Activated naive CD4-positive, alpha-beta T cell treated with anti-CD3 and anti-CD28 coated beads for 36 hours (primary cell): ENCODE measurements around the gene MACROD2. TPM values are rescaled to one million over a fixed set of nuclear protein-coding genes. Genes with fewer than 3 reads are reported as not detected.
"Not testable (repeated sequence)": the region's sequence is repeated elsewhere in the genome, so short reads cannot be mapped to it uniquely, and the experiment has no call there.

Experiments used
- CTCF ChIA-PET: fragments of 350-600 bp; sonication (Branson Sonifier 250); formaldehyde crosslinking; loops from one replicate; lab custom pipeline; 2021; ENCODE audit warnings: antibody characterized with exemption; lab: Charles Lee
- DNase-seq: peaks from one replicate; pipeline ENCODE4 v3.0.0-alpha.2; 2020
- H3K27ac Mint-ChIP-seq: one replicate; pipeline ENCODE4 v1.8.0; 2021; ENCODE audit warnings: mild to moderate bottlenecking, mixed read lengths
- H3K27me3 Mint-ChIP-seq: one replicate; pipeline ENCODE4 v1.8.0; 2021; ENCODE audit warnings: low read depth, mixed read lengths
- H3K36me3 Mint-ChIP-seq: one replicate; pipeline ENCODE4 v1.8.0; 2021; ENCODE audit warnings: low read depth, mixed read lengths
- H3K4me1 Mint-ChIP-seq: one replicate; pipeline ENCODE4 v1.8.0; 2021; ENCODE audit warnings: low read depth, mixed read lengths
- H3K4me3 Mint-ChIP-seq: one replicate; pipeline ENCODE4 v1.8.0; 2021; ENCODE audit warnings: mild to moderate bottlenecking, moderate library complexity, mixed read lengths
- H3K9me3 Mint-ChIP-seq: one replicate; pipeline ENCODE4 v1.8.0; 2021; ENCODE audit warnings: mixed read lengths
- intact Hi-C: fragments of 100-400 bp; cut with micrococcal nuclease; formaldehyde crosslinking; loops from one replicate; pipeline ENCODE4 v1.15.1; 2023
- total RNA-seq, 2 experiments: library from RNA; stranded (reverse); gene quantifications; one replicate each; pipeline ENCODE4 v1.2.3, GENCODE V29; 2021

MACROD2 gene
- not detected for total RNA-seq

DNA sequence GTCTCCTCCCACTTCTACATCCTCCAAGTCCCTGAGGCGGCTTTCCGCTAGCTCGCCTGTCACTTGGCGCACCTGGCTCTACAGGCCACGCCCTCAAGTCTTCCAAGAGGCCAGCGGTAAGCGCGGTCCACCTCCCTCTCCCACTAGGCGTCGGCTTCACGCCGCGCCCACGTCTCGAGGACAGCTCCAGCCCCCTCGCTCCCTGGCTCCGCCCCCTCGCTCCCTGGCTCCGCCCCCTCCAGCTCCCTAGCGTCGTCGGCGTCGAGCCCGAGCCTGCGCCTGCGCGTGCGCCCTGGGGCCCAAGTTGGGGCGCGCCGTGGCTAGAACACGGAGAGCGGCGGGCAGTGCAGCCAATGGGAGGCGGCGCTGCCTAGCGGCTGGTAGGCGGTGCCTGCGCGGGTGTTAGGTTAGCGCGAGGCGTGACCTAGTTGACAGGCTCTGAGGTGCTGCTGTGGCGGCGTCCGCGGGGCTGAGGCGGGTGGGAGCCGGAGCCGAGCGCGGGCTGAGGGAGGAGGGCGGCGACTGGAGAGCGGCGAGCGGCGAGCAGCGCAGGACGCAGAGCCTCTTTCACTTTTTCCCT lies at the start of gene MACROD2:
Gene MACROD2 (plus strand): TSS at position 431 of the 580 bp plus-strand sequence.
- DNase-seq = peak; percentile 14
- Mint-ChIP-seq H3K27ac (no peak within 1 kb of the TSS), H3K4me3 (peak within 1 kb of the TSS; percentile 25), H3K27me3 (peaks cover 25% of the 10 kb centered on the region), H3K9me3 (no peaks in the 10 kb centered on the region), H3K36me3 (peaks cover 2% of the 10 kb centered on the region), H3K4me1 (peaks cover 6% of the 10 kb centered on the region)
- CTCF ChIA-PET = no interaction called here
- intact Hi-C loops = no loop called here

DNA sequence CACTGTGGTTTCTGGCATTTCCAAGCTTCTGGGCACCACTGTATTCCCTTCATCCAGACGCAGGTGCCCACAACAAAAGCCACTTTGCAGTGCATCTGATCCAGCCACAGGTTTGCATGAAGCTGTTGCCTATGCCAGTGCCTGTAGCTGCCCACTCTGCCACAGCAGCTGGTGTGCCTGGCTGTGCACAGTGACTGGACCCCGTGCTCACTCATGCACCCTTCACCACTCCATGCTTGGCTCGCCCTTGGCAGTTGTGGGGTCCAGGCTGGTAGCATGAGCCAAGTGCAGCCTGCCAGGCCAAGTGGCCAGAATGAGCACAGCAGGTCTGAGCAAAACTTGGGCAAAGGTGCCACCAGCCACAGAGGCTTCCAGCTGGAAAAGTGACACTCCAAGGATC lies 47.6 kb upstream of the MACROD2 start:
- intact Hi-C loops = no loop called here
- Mint-ChIP-seq H3K4me1 (no peaks in the 10 kb centered on the region), H3K27me3 (no peaks in the 10 kb centered on the region), H3K4me3 (no peak overlapping the region), H3K27ac (no peak overlapping the region), H3K9me3 (peaks cover 6% of the 10 kb centered on the region), H3K36me3 (no peaks in the 10 kb centered on the region)
- CTCF ChIA-PET = no interaction called here
- no peak for DNase-seq

DNA sequence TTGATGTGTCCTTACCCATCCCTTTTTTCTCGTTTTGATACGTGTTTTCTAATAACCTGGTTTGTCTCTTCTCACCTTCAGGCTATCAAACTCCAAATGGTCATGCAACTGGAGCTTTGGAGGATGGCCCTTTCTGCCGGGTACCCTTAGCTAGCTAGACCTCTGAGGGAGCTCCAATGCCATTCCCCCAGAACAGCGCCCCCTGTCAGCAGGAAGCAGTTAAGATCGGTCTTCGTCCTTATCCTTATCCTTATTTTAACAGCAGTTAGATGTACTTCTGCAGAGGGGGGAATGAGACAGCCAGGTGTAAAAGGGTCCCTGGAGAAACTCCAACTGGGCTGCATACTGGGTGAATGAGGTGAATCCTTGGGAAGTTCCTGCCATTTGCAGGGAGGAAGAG lies 42.1 kb upstream of the MACROD2 start:
- H3K9me3 Mint-ChIP-seq = peaks cover 6% of the 10 kb centered on the region
- intact Hi-C loops = no loop called here
- H3K27ac Mint-ChIP-seq = no peak overlapping the region
- no peaks in the 10 kb centered on the region for H3K27me3 Mint-ChIP-seq
- no peaks in the 10 kb centered on the region for H3K4me1 Mint-ChIP-seq
- no peak for DNase-seq
- H3K36me3 Mint-ChIP-seq = no peaks in the 10 kb centered on the region
- CTCF ChIA-PET = no interaction called here
- no peak overlapping the region for H3K4me3 Mint-ChIP-seq

DNA sequence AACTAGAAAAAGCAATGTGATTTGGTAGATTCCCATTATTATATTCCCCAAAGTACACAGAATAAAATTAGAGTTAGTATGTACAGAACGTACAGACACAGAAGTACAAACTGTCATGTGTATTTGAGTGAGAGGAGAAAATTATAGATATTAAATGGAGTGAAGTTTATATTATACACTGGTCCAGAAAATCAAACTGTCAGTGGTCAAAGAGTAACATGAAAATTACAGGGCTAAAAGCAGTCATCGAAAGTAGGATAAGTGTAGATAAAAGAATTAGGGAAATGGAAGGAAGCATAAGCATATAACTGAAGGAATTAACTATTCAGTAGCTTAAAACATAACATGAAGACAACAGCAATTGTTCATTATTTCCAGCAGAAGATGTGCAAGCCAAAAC lies 35.2 kb upstream of the MACROD2 start:
- no peaks in the 10 kb centered on the region for H3K4me1 Mint-ChIP-seq

DNA sequence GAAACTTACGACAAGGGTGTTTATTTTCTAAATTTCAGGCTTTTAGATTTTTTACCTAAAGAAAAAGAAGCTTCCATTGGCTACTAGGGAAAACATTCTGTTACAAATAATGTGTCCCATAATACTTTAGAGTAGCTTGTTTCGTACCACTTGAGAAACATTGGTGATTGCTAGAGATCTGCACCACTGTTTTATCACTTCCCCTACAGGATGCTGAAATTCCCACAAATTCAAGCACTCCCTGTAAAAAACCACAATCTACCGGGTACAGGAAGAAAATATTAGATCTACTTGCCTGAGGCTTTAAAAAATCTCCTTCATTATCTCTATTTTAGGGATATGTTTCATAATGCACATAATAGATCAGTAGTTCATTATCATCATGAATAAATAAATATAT lies 34.8 kb upstream of the MACROD2 start:
- intact Hi-C loops = no loop called here
- no peak for DNase-seq
- Mint-ChIP-seq H3K36me3 (no peaks in the 10 kb centered on the region), H3K4me1 (no peaks in the 10 kb centered on the region), H3K27ac (no peak overlapping the region), H3K27me3 (no peaks in the 10 kb centered on the region), H3K4me3 (no peak overlapping the region), H3K9me3 (no peaks in the 10 kb centered on the region)
- CTCF ChIA-PET = no interaction called here

More for the DNA sequence above, 35.2 kb upstream of the MACROD2 start:
- CTCF ChIA-PET = no interaction called here
- H3K36me3 Mint-ChIP-seq = no peaks in the 10 kb centered on the region
- H3K27ac Mint-ChIP-seq = no peak overlapping the region
- H3K4me3 Mint-ChIP-seq = no peak overlapping the region
- H3K27me3 Mint-ChIP-seq = no peaks in the 10 kb centered on the region
- H3K9me3 Mint-ChIP-seq = no peaks in the 10 kb centered on the region
- intact Hi-C loops = no loop called here
- DNase-seq = no peak

DNA sequence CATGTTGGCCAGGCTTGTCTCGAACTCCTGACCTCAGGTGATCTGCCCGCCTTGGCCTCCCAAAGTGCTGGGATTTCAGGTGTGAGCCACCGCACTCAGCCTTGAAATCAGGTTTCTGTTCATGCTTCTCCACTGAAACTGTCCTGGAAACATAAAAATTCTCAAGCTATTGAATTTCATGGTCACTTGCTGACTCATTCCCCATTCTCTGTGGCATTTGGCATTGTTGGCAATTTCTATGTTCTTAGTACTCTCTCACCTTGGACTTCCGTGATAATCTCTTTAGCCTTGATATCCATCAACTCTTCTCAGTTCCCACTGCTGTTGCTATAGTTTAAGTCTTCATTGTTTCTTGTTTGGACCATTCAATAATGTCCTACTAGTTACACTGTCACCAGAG lies 11.1 kb upstream of the MACROD2 start:
- H3K27ac Mint-ChIP-seq = no peak overlapping the region
- no peaks in the 10 kb centered on the region for H3K4me1 Mint-ChIP-seq
- H3K27me3 Mint-ChIP-seq = no peaks in the 10 kb centered on the region
- H3K36me3 Mint-ChIP-seq = no peaks in the 10 kb centered on the region
- no peak for DNase-seq
- intact Hi-C loops = no loop called here
- H3K9me3 Mint-ChIP-seq = peaks cover 6% of the 10 kb centered on the region
- CTCF ChIA-PET = interaction anchor here (0.7 kb wide), 1 partner anchor 679 kb away, joined by 3 read pairs; no protein-coding TSS in a partner anchor
- no peak overlapping the region for H3K4me3 Mint-ChIP-seq

DNA sequence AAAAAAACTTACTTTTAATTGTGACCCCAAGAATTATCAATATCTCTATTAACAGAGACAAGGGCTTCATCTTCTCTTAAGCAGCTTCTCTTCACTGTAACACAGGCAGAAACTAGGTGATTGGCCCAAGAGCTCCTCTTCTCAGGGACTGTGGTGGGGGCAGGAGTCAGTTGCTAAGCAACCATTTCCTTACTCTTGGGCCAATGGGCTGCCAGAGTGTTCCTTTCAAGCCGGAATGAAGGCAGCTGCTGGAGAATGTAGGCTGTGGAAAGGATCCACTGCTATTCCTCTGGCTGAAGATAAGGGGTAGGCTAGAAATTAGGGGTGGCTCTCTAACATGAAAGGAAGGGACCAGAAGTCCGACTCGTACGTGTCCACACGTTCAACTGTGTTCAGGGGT lies 4.9 kb upstream of the MACROD2 start, which contains the start of gene SEL1L2:
Gene SEL1L2 (minus strand): TSS at position 150 of the 400 bp plus-strand sequence. CDS start 80 bp downstream, at position 70.
- CTCF ChIA-PET = no interaction called here
- H3K27ac Mint-ChIP-seq = no peak within 1 kb of the TSS
- H3K36me3 Mint-ChIP-seq = no peaks in the 10 kb centered on the region
- no peak within 1 kb of the TSS for H3K4me3 Mint-ChIP-seq
- H3K4me1 Mint-ChIP-seq = no peaks in the 10 kb centered on the region
- no peak for DNase-seq
- peaks cover 4% of the 10 kb centered on the region for H3K9me3 Mint-ChIP-seq
- peaks cover 4% of the 10 kb centered on the region for H3K27me3 Mint-ChIP-seq
- intact Hi-C loops = no loop called here

DNA sequence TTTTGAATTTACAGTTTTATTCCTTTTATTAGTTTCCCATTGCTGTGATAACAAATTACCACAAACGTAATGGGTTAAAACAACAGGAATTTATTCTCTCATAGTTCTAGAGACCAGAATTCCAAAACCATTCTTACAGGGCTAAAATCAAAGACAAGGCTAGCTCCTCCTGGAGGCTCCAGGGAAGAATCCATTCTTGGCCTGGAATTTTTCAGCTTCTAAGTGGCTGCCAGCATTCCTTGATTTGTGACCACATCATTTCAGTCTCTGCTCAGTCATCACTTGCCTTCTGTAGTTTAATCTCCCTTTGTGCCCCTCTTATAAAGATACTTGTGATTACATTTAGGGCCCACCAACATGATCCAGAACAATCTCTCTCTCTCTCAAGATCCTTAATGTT lies 4.0 kb upstream of the MACROD2 start:
- DNase-seq = no peak
- CTCF ChIA-PET = no interaction called here
- intact Hi-C loops = no loop called here
- peaks cover 3% of the 10 kb centered on the region for H3K9me3 Mint-ChIP-seq
- peaks cover 8% of the 10 kb centered on the region for H3K27me3 Mint-ChIP-seq
- no peak overlapping the region for H3K4me3 Mint-ChIP-seq
- H3K36me3 Mint-ChIP-seq = peaks cover 2% of the 10 kb centered on the region
- H3K4me1 Mint-ChIP-seq = peaks cover 3% of the 10 kb centered on the region
- H3K27ac Mint-ChIP-seq = no peak overlapping the region

DNA sequence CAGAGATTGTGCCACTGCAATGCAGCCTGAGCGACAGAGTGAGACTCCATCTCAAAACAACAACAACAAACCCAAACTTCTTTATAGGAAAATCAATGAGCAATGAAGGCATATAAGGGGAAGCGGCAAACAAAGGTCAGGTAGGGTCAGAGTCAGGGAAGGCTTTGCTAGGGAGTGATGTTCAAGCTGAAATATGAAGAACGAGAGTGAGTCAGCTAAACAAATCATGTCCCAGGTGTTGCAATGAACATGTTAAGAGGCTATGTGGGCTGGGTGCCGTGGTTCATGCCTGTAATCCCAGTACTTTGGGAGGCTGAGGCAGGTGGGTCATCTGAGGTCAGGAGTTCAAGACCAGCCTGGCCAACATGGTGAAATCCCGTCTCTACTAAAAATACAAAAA lies 3.4 kb upstream of the MACROD2 start:
- H3K4me1 Mint-ChIP-seq, CTCF ChIA-PET, H3K4me3 Mint-ChIP-seq, H3K9me3 Mint-ChIP-seq, H3K27ac Mint-ChIP-seq, intact Hi-C loops, H3K36me3 Mint-ChIP-seq, DNase-seq: not testable (repeated sequence)
- peaks cover 13% of the 10 kb centered on the region for H3K27me3 Mint-ChIP-seq

DNA sequence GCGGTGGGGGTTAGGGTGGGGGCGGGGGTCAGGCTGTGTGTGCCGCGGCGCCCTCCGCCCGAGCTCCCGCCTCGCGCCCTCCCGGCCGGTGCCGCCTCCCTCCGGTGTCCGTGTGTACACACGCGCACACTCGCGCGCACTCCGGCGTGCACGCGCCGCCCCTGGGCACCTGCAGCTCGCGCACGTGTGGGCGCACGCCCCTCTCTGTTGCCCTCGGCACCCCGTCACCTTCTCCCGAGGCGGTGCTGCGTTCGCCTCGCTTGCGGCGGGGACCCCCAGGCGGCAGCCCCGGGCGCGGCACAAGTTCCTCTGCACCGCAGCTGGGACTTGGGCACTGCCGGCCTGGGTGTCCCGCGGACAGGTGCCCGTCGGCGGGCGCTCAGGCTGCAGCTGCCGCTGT lies 525 bp downstream of the MACROD2 start:
- CTCF ChIA-PET = interaction anchor here (0.7 kb wide), 1 partner anchor 684 kb away, joined by 3 read pairs; no protein-coding TSS in a partner anchor
- H3K9me3 Mint-ChIP-seq = no peaks in the 10 kb centered on the region
- H3K4me3 Mint-ChIP-seq = no peak overlapping the region
- no peak overlapping the region for H3K27ac Mint-ChIP-seq
- H3K4me1 Mint-ChIP-seq = peaks cover 6% of the 10 kb centered on the region
- intact Hi-C loops = no loop called here
- peaks cover 2% of the 10 kb centered on the region for H3K36me3 Mint-ChIP-seq
- H3K27me3 Mint-ChIP-seq = peaks cover 25% of the 10 kb centered on the region
- no peak for DNase-seq

DNA sequence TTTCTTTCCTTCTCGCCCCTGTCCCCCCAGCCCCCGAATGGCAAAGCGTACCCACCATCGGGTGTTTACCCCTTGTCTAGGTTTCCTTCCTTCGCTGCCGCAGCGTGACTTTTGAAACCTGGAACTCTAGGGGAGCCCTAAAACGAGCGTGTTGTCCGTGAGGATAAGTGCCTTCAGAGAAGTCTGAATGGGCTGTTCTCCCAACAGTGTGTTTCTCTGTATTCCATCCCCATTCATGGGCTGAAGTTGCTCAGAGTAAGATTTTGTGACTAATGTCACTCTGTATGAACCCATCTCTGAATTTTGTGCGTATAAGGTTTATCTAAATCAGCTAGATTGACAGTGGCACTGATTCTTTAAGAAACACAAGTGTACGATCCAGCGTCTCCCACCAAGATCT lies 949 bp downstream of the MACROD2 start:
- intact Hi-C loops = no loop called here
- Mint-ChIP-seq H3K27me3 (peaks cover 25% of the 10 kb centered on the region), H3K4me3 (peak overlapping the region; percentile 25), H3K9me3 (no peaks in the 10 kb centered on the region), H3K27ac (no peak overlapping the region), H3K4me1 (peaks cover 6% of the 10 kb centered on the region), H3K36me3 (peaks cover 2% of the 10 kb centered on the region)
- CTCF ChIA-PET = interaction anchor here (0.7 kb wide), 1 partner anchor 684 kb away, joined by 3 read pairs; no protein-coding TSS in a partner anchor
- no peak for DNase-seq

DNA sequence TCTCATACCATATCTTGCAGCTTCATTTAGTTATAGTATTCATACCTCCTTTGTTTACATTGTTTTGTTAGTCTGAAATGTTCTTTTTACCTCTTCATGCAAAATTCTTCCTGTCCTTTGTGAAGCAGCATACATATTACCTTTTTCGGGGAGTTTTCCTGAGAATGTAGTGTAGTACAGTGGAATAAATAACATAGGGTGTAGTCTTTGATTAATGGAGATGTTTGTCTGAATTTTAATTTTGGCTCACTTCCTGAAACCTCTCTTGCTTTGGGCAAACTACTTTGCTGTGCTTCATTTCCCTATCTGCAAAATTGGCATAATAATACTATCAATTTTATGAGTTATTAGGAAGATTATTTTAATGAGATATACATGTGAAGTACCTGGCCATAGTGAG lies 5.6 kb downstream of the MACROD2 start:
- H3K27ac Mint-ChIP-seq = no peak overlapping the region
- peaks cover 6% of the 10 kb centered on the region for H3K4me1 Mint-ChIP-seq
- CTCF ChIA-PET = no interaction called here
- intact Hi-C loops = no loop called here
- H3K4me3 Mint-ChIP-seq = no peak overlapping the region
- H3K36me3 Mint-ChIP-seq = peaks cover 2% of the 10 kb centered on the region
- no peak for DNase-seq
- peaks cover 20% of the 10 kb centered on the region for H3K27me3 Mint-ChIP-seq
- H3K9me3 Mint-ChIP-seq = no peaks in the 10 kb centered on the region

DNA sequence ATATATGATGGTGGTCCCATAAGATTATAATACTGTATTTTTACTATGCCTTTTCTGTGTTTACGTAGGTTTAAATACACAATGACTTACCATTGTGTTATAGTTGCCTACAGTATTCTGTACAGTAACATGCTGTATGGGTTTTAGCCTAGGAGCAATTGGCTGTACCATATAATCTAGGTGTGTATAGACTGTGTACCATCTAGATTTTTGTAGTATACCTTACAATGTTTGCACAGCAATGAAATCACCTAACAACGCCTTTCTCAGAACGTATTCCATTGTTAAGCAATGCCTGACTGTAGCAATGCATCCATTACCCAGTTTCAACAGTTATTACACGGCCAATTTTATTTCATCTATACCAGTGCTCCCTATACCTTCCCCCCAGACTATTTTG lies 10.7 kb downstream of the MACROD2 start:
- Mint-ChIP-seq H3K36me3 (no peaks in the 10 kb centered on the region), H3K4me3 (no peak overlapping the region), H3K9me3 (peaks cover 4% of the 10 kb centered on the region), H3K4me1 (no peaks in the 10 kb centered on the region), H3K27ac (no peak overlapping the region), H3K27me3 (no peaks in the 10 kb centered on the region)
- intact Hi-C loops = no loop called here
- CTCF ChIA-PET = no interaction called here
- DNase-seq = no peak
